ENCODE measurements around the gene ATP6V1C2.

GRCh38 chr2:10680957-10681356 is 40.5 kb upstream of the ATP6V1C2 start:
- TF ChIP-seq, protein P1, sequence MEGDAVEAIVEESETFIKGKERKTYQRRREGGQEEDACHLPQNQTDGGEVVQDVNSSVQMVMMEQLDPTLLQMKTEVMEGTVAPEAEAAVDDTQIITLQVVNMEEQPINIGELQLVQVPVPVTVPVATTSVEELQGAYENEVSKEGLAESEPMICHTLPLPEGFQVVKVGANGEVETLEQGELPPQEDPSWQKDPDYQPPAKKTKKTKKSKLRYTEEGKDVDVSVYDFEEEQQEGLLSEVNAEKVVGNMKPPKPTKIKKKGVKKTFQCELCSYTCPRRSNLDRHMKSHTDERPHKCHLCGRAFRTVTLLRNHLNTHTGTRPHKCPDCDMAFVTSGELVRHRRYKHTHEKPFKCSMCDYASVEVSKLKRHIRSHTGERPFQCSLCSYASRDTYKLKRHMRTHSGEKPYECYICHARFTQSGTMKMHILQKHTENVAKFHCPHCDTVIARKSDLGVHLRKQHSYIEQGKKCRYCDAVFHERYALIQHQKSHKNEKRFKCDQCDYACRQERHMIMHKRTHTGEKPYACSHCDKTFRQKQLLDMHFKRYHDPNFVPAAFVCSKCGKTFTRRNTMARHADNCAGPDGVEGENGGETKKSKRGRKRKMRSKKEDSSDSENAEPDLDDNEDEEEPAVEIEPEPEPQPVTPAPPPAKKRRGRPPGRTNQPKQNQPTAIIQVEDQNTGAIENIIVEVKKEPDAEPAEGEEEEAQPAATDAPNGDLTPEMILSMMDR (IDR thresholded peaks at IDR 0.05), result no peak
- TF ChIP-seq EZH2phosphoT487 (IDR thresholded peaks at IDR 0.05), result no peak

Measured in neural progenitor cell (in vitro differentiated cells).